Esophagus muscularis mucosa (tissue), 3 donors: Measurements from ENCODE around the gene ATAD1.

Experiments used
- CTCF ChIP-seq, 3 experiments: fragments of 200-600 bp in 2 of 3; fragments of 450-650 bp in 1 of 3; sonication (generic) in 2 of 3; IDR thresholded peaks; one replicate each; pipeline ENCODE4 v1.5.1; 2017 to 2019; ENCODE audit warnings: antibody characterized with exemption in 3 of 3, mild to moderate bottlenecking in 2 of 3, moderate library complexity in 1 of 3
- POLR2A ChIP-seq: fragments of 450-650 bp; IDR thresholded peaks from one replicate; pipeline ENCODE4 v1.6.1; 2017; ENCODE audit warnings: antibody characterized with exemption, moderate library complexity, mild to moderate bottlenecking, low read depth

DNA sequence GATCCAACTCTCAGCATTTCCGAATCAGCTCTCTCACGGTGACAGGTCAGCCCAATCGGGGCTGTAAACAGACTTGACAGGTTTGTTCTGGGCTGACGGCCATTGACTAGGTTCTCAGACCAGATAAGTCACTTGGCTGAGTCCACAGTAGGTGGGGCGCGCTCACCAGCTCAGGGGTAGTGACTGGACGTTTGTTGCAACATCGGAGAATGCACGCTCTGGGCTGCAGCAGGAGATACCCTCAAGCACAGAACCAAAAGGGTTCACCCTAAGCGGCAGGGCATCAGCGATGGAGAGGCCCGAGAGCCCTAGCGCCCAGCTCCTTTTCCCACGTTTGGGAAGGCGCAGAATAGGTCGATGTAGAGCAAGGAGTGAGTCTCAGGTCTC is 43.5 kb upstream of the ATAD1 start:
- TF ChIP-seq CTCF (IDR thresholded peaks at IDR 0.05) (no peak), POLR2A (no peak)
